ENCODE measurements around the gene PARP15.
A peak's percentile ranks its signal among the peaks of the same experiment; 100 is the strongest.
"Not testable (repeated sequence)": the region's sequence is repeated elsewhere in the genome, so short reads cannot be mapped to it uniquely, and the experiment has no call there.

Gene PARP15

DNA sequence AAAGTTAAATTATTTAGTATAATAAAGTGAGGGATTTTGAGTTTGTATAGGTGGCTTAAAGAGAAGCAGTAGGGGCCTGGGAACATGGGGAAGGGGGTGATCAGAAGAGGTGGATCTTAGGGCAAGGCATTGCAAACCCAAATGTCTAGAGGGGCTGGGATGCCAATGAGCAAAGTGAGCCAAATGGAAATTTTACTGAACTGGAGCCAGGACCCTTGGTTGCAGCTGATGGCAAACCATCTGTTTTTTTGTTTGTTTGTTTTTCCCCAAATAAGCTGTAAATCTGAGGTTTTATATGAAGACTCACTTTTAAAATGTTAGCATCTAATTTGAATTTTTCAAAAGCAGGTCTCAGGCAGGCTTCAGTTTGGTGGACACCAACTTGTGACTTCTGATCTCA is 88.4 kb downstream of the PARP15 start:
- DNase-seq (ENCODE audit: low read depth), result no peak

DNA sequence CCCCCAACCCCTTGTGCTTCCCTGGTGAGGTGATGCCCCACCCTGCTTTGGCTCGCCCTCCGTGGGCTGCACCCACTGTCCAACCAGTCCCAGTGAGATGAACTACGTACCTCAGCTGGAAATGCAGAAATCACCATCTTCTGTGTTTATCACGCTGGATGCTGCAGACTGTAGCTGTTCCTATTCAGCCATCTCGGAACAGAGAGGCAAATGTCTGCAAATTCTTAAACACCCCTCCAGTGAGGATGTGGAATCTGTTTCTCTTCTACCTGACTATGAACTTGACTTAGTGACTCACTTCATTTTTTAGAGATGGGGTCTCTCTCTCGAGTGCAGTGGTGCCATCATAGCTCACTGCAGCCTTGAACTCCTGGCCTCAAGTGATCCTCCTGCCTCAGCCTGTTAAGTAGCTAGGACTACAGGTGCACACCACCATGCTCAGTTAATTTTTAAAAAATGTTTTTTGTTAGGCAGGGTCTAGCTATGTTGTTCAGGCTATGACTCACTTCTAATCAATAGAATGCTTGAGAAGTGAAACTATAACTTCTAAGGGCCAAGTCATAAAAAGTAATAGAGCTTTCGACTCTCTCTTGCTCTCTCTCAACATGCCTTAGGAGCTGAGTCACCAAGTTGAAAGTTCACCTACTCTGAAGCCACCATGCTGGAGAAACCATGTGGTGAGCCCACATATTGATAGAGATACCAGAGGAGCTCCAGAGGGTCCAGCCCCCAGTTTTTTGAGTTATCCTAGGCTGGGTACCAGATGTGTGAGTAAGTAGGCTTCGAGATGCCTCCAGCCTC is 91.7 kb downstream of the PARP15 start:
- peak; percentile 71 for DNase-seq (ENCODE audit: low read depth)

DNA sequence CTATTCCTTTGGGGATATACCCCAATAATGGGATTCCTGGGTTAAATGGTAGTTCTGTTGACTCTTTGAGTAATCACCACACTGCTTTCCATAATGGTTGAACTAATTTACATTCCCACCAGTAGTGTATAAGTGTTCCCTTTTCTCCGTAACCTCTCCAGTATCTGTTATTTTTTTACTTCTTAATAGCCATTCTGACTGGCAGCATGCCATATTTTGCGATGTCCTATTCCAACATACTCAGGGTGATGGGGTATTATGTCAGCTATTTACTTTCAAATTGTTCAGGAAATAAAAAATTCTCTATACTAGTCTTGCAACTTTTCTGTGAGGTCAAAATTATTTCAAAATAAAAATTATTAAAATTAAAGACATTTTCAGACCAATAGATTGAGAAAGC is 94.1 kb downstream of the PARP15 start:
- no peak for DNase-seq (ENCODE audit: low read depth)

DNA sequence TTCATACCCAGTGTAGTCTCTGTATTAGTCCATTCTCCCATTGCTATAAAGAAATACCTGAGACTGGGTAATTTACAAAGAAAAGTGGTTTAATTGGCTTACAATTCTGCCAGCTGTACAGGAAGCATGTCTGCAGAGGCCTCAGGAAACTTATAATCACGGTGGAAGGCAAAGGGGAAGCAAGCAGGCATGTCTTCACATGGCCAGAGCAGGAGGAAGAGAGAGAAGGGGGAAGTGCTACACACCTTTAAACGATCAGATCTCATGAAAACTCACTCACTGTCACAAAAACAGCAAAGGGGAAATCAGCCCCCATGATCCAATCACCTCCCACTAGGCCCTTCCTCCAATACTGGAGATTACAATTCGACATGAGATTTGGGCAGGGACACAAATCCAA is 96.9 kb downstream of the PARP15 start:
- no peak for DNase-seq (ENCODE audit: low read depth)

DNA sequence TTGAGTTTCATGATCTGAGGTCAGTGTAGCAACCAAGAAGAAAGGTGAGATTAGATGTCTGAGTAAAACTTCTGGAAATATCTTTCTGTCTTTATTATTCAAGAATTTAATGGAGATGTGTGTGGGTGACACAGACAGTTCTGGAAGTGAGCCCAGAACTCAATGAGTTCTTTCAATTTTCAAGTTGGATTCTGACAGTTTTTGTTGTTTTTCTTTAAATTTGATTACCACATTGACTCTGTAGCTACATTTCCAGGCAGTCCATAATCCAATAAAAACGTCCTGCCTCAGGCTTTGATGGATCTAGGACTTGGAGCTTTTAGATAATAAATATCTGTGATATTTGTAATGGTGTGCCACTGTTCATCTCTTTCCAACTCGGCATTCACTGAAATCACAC is 99.3 kb downstream of the PARP15 start:
- DNase-seq (ENCODE audit: low read depth), result no peak

DNA sequence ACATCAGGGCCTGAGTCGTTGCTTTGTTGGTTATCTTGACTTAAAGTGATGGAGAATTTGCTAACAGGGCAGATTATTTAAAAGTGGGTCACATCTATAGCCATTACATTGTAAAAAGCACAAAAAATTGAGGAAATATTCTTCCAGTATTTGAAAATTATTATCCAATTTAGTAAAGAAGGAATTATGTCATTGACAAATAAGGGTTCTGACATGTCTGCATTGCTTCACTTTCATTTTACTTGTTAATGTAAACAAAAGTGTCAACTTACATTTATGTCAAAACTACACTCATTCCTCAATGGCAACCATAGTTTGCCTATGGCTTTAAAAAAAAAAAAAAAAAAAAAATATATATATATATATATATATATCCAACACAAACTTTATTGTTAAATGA is 99.8 kb downstream of the PARP15 start:
- no peak for DNase-seq (ENCODE audit: low read depth)

DNA sequence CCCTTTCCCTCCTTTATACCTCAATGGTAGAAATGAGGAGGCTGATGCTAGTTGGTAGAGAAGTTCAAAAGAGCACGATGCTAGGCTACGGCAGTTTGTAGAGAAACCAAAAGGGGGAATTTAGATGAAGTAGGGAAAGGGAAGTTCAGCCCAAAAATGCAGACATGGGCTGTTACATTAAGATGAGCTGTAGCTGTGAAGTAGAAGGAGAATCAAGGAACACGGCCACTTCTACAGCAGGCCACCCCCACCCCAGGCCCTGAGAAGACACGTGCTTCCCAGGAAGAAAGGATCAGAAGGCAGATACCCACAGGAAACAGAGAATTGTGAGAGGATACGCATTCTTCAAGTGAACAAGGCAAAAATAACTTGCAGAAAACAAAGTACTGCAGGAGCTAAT is 101.1 kb downstream of the PARP15 start:
- DNase-seq (ENCODE audit: low read depth), result no peak

DNA sequence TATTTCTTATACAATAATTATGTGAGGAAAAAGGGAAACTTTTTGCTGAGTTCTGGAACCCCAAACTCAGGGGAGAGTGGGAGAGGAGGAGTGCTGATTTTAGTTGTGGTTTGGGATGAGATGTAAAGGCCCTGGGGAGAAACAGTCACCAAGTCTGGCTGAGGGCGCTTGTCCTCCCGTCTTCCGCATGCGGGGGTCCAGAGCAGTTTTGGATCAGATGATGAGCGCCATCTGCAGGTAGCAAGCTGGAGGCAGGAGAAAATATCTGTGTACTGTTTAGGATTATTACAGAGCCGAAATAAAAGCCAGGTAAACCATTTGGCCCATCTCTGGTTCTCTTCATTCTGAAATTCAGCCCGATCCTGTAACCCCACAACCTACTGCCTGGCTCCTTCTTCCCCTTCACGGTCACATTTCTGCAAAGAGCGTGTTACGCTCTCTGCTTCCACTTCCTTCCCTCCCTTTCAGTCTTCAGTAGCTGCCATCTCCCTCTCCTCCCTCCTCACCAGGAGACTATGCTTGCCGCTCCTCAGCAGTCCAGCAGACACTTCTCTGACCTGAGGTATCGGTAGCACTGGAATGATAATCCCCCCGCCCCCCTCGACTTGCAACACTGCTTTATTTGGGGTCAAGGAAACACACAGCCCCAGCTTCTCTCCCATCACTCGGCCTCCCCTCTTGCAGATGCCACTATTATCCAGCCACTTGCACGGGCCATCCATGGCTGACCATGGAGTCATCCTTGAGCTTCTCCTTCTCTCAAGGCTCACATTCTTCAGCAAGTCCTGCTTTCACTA is 101.8 kb downstream of the PARP15 start:
- no peak for DNase-seq (ENCODE audit: low read depth)

DNA sequence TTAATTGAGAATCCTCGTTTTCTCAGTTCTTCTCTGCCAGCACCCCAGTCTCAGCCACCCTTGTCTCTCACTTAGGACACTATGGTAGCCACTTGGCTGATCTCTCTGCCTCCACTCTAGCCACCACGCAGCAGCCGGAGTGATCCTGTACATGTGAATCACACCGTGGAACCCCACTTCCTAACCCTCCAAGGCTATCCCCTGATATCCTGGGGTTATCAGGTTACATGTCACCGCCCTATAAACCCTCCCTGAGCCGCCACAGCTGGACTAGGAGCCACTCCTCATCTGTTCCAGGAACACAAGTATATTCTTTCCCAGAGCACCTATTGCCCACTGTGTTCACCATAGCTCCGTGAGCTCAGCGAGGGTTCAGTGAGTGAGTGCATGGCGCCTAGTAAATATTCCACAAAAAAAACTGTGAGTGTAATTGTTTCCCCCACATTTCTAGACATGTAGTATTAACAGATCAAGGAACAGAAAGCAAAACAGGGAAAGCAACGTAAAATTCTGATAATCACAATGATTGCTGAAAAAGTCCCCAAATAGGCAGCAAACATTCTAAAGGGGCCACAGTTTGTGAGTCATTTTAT is 102.5 kb downstream of the PARP15 start:
- no peak for DNase-seq (ENCODE audit: low read depth)

DNA sequence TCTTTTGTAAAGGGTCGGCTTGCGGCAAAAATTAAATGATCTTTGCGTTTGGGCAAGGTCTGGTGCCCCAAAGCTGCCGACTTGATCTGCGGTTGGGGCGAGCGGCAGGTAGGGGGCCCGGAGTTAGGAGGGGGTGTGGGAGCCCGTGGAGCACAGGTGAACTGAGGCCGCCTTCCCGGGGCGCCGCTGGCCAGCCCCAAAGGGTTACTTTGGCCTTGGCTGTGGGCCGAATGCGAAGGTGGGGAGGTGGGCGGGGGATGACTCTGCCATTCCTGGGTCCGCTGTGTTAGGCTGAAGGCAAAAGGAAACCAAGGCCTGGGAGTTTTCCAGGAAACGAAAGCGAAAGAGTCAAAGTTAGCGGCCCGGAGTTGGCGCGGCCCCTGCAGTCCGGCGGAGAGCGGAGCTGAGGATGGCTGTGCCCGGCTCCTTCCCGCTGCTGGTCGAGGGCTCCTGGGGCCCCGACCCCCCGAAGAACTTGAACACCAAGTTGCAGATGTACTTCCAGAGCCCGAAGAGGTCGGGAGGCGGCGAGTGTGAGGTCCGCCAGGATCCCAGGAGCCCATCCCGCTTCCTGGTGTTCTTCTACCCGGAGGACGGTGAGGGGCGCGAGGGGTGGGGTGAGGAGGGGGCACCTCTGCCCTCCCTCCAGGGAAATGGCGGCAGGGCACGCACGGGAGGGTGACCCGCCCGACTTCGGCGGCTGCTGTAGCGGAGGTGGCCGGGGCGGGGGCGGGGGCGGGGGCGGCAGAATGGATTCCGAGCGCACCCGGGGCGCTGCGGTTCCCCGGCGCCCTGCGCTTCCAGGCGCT is 103.2 kb downstream of the PARP15 start, which contains the start of gene PARP14:
Gene PARP14, plus strand, starts transcription at position 365 of the 809 bp plus-strand sequence. Its CDS starts 45 bp downstream, at position 410.
- no peak for DNase-seq (ENCODE audit: low read depth)

DNA sequence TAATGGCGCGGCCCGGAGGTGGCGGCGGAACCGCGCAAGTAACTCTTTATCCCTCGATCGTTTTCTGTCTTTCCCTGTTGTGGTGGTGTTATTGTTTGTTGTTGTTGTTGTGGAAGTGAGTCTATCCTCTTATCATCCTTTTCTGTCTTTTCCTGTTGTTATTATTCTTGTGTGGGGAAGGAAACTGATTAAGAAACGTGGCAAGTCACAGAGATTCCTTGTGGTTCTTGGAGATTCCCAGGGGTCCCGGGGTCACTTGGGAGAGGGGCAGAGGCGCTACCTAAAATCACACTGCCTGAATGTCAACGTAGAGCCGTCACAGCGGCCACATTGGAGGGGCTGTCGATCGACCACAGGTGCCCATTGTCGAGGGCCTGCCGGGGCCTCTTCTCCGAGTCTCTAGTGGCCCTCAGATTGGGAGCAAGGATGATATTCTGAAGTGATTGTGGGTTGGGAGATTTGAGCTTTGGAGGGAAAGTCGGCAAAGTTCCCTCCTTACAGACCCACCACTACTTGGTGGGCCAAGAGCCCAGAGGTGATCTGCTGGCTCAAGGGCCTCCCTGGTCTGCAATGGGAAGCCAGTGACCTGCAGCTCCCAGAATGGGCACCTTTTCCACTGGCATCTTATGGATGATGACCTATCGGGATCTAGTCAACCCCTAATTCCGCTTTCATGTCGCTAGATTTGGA is 104.0 kb downstream of the PARP15 start:
- no peak for DNase-seq (ENCODE audit: low read depth)

DNA sequence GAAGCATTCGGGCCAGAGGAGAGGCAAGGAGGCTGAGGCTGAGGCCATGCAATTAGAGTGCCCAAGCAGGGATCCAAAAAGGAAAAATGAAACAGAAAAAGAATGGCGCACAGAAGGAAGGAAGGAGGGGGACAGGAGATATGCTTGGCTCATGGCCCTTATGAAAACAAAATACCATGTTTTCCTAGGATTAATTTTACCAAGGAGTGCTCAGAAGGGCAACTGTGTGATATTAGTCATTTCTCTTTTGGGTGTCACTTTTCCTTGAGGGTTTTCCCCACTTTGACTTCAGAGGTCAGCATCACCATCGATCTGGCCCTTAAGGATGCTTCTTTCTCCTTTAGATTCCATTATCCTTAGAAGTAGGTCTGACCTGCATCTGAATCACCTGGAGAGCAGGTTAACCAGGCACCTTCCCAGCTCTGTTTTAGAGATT is 104.5 kb downstream of the PARP15 start:
- no peak for DNase-seq (ENCODE audit: low read depth)

DNA sequence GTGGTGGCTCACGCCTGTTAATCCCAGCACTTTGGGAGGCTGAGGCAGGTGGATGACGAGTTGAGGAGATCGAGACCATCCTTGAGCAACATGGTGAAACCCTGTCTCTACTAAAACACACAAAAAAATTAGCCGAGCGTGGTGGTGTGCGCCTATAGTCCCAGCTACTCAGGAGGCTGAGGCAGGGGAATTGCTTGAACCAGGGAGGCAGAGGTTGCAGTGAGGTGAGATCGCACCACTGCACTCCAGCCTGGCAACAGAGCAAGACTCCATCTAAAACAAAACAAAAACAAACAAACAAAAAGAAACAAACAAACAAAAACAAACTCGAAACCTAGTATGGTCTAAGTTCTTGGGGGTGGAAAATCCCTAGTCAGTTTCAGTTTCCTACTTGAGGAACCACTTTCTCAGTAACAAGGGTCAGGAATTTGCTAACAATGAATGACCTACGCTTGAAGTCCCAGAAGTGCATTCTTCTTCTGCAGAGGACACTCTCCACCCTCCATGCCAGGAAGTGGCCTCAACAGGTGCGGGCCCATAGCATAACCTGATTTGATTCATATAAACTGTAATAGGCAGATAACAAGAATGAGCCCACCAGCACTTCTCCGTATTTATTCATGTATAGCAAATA is 105.4 kb downstream of the PARP15 start:
- not testable (repeated sequence) for DNase-seq (ENCODE audit: low read depth)

DNA sequence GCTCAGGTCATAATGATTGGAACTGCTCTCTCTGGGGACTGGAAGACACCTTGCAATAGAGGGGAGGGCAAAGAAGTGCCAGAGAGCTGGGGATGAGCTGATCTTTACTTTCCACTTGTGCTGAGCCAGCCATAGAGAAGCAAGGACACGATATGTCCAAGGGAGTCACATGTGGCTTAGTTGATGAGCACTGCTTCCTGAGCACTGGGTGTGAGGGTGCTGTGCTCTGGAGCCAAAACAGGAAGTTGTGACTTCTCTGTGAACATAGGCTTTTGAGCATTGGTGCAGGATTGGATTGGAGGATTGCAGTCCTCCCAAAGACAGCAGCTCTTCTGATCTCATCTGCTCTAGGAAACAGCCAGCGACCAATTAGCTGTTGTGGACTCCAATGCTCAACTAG is 109.8 kb downstream of the PARP15 start:
- DNase-seq (ENCODE audit: low read depth), result no peak
